Activated T-cell treated with anti-CD3 and anti-CD28 coated beads, Interleukin-2, amount 50 U/mL, for 48 hours (primary cell): Measurements from ENCODE around the gene HAGH.

Experiments used
- DNase-seq, 2 experiments: peaks; one replicate each; pipeline ENCODE4 v3.0.0-alpha.2; 2020

HAGH gene

GRCh38 chr16:1831186-1832075, 4.8 kb upstream of the HAGH start:
- DNase-seq = no peak

- DNase-seq = no peak
Measured at GRCh38 chr16:1830213-1830612, 3.6 kb upstream of the HAGH start.

- DNase-seq = no peak
Measured at GRCh38 chr16:1828645-1829410, 2.2 kb upstream of the HAGH start.

GRCh38 chr16:1825864-1826690, 548 bp downstream of the HAGH start:
- DNase-seq = peak; percentile 50 to 67

- no peak for DNase-seq
Measured at GRCh38 chr16:1825381-1825863, 1.2 kb downstream of the HAGH start.

- no peak for DNase-seq
Measured at GRCh38 chr16:1823821-1824220, 2.8 kb downstream of the HAGH start.

- no peak for DNase-seq
Measured at GRCh38 chr16:1822801-1823200, 3.8 kb downstream of the HAGH start.

- no peak for DNase-seq
Measured at GRCh38 chr16:1821861-1822611, 4.6 kb downstream of the HAGH start.

- no peak for DNase-seq
Measured at GRCh38 chr16:1820946-1821290, 5.7 kb downstream of the HAGH start.

GRCh38 chr16:1820096-1820945, 6.3 kb downstream of the HAGH start:
- DNase-seq = no peak

- no peak for DNase-seq
Measured at GRCh38 chr16:1819611-1820010, 7.0 kb downstream of the HAGH start.

- DNase-seq = no peak
Measured at GRCh38 chr16:1818873-1819525, 7.6 kb downstream of the HAGH start.

GRCh38 chr16:1818204-1818872, 8.3 kb downstream of the HAGH start:
- no peak for DNase-seq

- no peak for DNase-seq
Measured at GRCh38 chr16:1817716-1818115, 8.9 kb downstream of the HAGH start.

- DNase-seq = no peak
Measured at GRCh38 chr16:1817276-1817589, 9.4 kb downstream of the HAGH start.

GRCh38 chr16:1816396-1817275, 10.0 kb downstream of the HAGH start:
- DNase-seq = no peak

- DNase-seq = no peak
Measured at GRCh38 chr16:1815461-1815860, 11.2 kb downstream of the HAGH start.

- peak; percentile 59 to 72 for DNase-seq
Measured at GRCh38 chr16:1812732-1813163, 13.9 kb downstream of the HAGH start.

GRCh38 chr16:1810536-1810935, 16.1 kb downstream of the HAGH start:
- no peak for DNase-seq
